GM12878 (cell line): ENCODE results near the gene CCDC85B. TPM values are rescaled to one million over a fixed set of nuclear protein-coding genes. Genes with fewer than 3 reads are reported as not detected.

Experiments used
- ATAC-seq: fragments of 200-7000 bp; cut with Tn5 transposase; 3 replicates; pipeline ENCODE4 v1.9.1; 2020; ENCODE audit warnings: mild to moderate bottlenecking, moderate library complexity
- BruUV-seq: library from RNA; stranded (reverse); fragments of 400-500 nt; replicated peaks from 2 replicates; lab custom pipeline; 2021; lab: Mats Ljungman, UMichigan
- CTCF ChIA-PET: fragments of 300-600 bp; sonication (Branson Sonifier 250); formaldehyde crosslinking; extraction: SDS; loops from one replicate; lab custom pipeline; 2021; ENCODE audit warnings: inconsistent platforms; lab: Yijun Ruan, JAX
- POLR2A ChIA-PET: fragments of 350-600 bp; formaldehyde crosslinking; extraction: SDS; loops from one replicate; lab custom pipeline; 2021; ENCODE audit warnings: inconsistent platforms; lab: Charles Lee
- RAD21 ChIA-PET: fragments of 300-600 bp; sonication (Branson Sonifier 250); formaldehyde crosslinking; loops from one replicate; lab custom pipeline; 2023; ENCODE audit warnings: antibody characterized with exemption; ENCODE audit not compliant: unreplicated experiment; lab: Charles Lee
- SMC1A ChIA-PET: fragments of 300-600 bp; sonication (Branson Sonifier 250); formaldehyde crosslinking; loops from one replicate; lab custom pipeline; 2023; ENCODE audit not compliant: unreplicated experiment, uncharacterized antibody; lab: Charles Lee
- DNase-seq: peaks from one replicate; pipeline ENCODE4 v3.0.0-alpha.2; 2011; ENCODE audit warnings: low read depth, low spot score
- FAIRE-seq: peaks from 3 replicates; lab custom pipeline; 2011; peaks lifted over from hg19 to GRCh38; lab: Jason Lieb, UNC
- H2AFZ ChIP-seq: 2 replicates; pipeline ENCODE4 v1.6.0; 2011; ENCODE audit warnings: low read depth, low read length, control low read depth; ENCODE audit not compliant: control insufficient read depth
- H3K27ac ChIP-seq: 2 replicates; pipeline ENCODE4 v1.5.1; 2011; ENCODE audit warnings: control low read depth; ENCODE audit not compliant: control insufficient read depth, insufficient read depth
- H3K27me3 ChIP-seq, 2 experiments: replicated peaks in 1 of 2; 2 replicates each; pipeline versions ENCODE4 v1.6.0 to v1.6.1; 2011; ENCODE audit warnings: low read length in 1 of 2; ENCODE audit not compliant: control insufficient read depth in 2 of 2, insufficient read depth in 2 of 2
- H3K36me3 ChIP-seq, 2 experiments: 2 replicates each; pipeline ENCODE4 v1.5.1; 2011; ENCODE audit warnings: low read length in 1 of 2; ENCODE audit not compliant: control insufficient read depth in 2 of 2, insufficient read depth in 2 of 2
- H3K4me1 ChIP-seq: 2 replicates; pipeline ENCODE4 v1.6.1; 2011; ENCODE audit warnings: mild to moderate bottlenecking, low read length, moderate library complexity, mixed read lengths; ENCODE audit not compliant: control insufficient read depth, insufficient read depth
- H3K4me2 ChIP-seq: 2 replicates; pipeline ENCODE4 v1.6.0; 2011; ENCODE audit warnings: control low read depth; ENCODE audit not compliant: control insufficient read depth, insufficient read depth
- H3K4me3 ChIP-seq: fragments of 200-600 bp; sonication (generic); 2 replicates; pipeline ENCODE4 v1.5.1; 2016
- H3K79me2 ChIP-seq: 2 replicates; pipeline ENCODE4 v1.6.0; 2011; ENCODE audit warnings: low read length; ENCODE audit not compliant: control insufficient read depth, insufficient read depth
- H3K9ac ChIP-seq: 2 replicates; pipeline ENCODE4 v1.8.0; 2011; ENCODE audit warnings: low read length, control low read depth, mixed read lengths; ENCODE audit not compliant: control insufficient read depth, insufficient read depth
- H3K9me3 ChIP-seq: replicated peaks from 3 replicates; pipeline ENCODE4 v1.5.1; 2011; ENCODE audit warnings: mild to moderate bottlenecking, low read length; ENCODE audit not compliant: control insufficient read depth, insufficient read depth
- H4K20me1 ChIP-seq: 2 replicates; pipeline ENCODE4 v1.6.0; 2011; ENCODE audit not compliant: control insufficient read depth, insufficient read depth
- BRCA1 ChIP-seq: IDR thresholded peaks from 2 replicates; pipeline ENCODE4 v1.6.1; 2011; ENCODE audit warnings: low read depth, low read length, improper control_type of control experiment
- CBFB ChIP-seq: IDR thresholded peaks from 2 replicates; pipeline ENCODE4 v1.6.1; 2016; ENCODE audit warnings: antibody characterized with exemption, low read depth
- CHD2 ChIP-seq: IDR thresholded peaks from 2 replicates; pipeline ENCODE4 v1.6.1; 2011; ENCODE audit warnings: low read depth, low read length, improper control_type of control experiment, borderline replicate concordance
- HSF1 ChIP-seq: fragments of 150-350 bp; IDR thresholded peaks from 2 replicates; pipeline ENCODE4 v1.6.1; 2014; ENCODE audit warnings: mild to moderate bottlenecking, low read depth, low read length
- MYC ChIP-seq: IDR thresholded peaks from 2 replicates; pipeline ENCODE4 v1.6.1; 2011; ENCODE audit warnings: mild to moderate bottlenecking, low read length, moderate library complexity, inconsistent platforms; ENCODE audit not compliant: insufficient read depth, insufficient replicate concordance, insufficient read length, severe bottlenecking
- NFYA ChIP-seq: IDR thresholded peaks from 2 replicates; pipeline ENCODE4 v1.6.1; 2011; ENCODE audit warnings: low read depth, mild to moderate bottlenecking, low read length, improper control_type of control experiment, borderline replicate concordance
- PAX5 ChIP-seq: IDR thresholded peaks from 2 replicates; pipeline ENCODE4 v1.6.1; 2011; ENCODE audit warnings: low read depth, low read length, borderline replicate concordance
- POLR2AphosphoS2 ChIP-seq: IDR thresholded peaks from 2 replicates; pipeline ENCODE4 v1.6.1; 2011; ENCODE audit warnings: low read depth, mild to moderate bottlenecking, low read length, improper control_type of control experiment, moderate library complexity
- POU2F2 ChIP-seq: IDR thresholded peaks from 3 replicates; pipeline ENCODE4 v1.6.1; 2011; ENCODE audit warnings: low read depth, mild to moderate bottlenecking, low read length, borderline replicate concordance
- PRDM15 ChIP-seq: fragments of 450-650 bp; formaldehyde crosslinking; IDR thresholded peaks from 2 replicates; pipeline ENCODE4 v1.4.0; 2020; ENCODE audit warnings: mild to moderate bottlenecking, moderate library complexity
- TBL1XR1 ChIP-seq: IDR thresholded peaks from 2 replicates; pipeline ENCODE4 v1.6.1; 2012; ENCODE audit warnings: low read depth, low read length, improper control_type of control experiment
- USF2 ChIP-seq: IDR thresholded peaks from 2 replicates; pipeline ENCODE4 v1.6.1; 2011; ENCODE audit warnings: low read depth, low read length, improper control_type of control experiment, borderline replicate concordance
- ZNF622 ChIP-seq: fragments of 450-650 bp; IDR thresholded peaks from 2 replicates; pipeline ENCODE4 v1.6.1; 2017; ENCODE audit warnings: mild to moderate bottlenecking, inconsistent platforms
- WGBS: methylation state at CpG from one replicate; pipeline ENCODE4 v1.1.6; 2016; ENCODE audit warnings: low lambda C conversion rate; ENCODE audit not compliant: insufficient replicate concordance, insufficient coverage; ENCODE audit errors: missing lambda C conversion rate; 5-methylcytosine and 5-hydroxymethylcytosine counted together
- in situ Hi-C: fragments of 300-500 bp; cut with MboI; formaldehyde crosslinking; loops from 9 replicates; pipeline ENCODE4 v1.14.3; 2018; ENCODE audit warnings: mixed read lengths
- intact Hi-C: fragments of 100-400 bp; cut with micrococcal nuclease; formaldehyde crosslinking; loops from one replicate; pipeline ENCODE4 v1.14.2; 2022; ENCODE audit not compliant: unreplicated experiment
- polyA plus RNA-seq, 11 experiments: library from polyadenylated mRNA; depleted of rRNA in 4 of 11; unstranded in 6 of 11; stranded (reverse) in 5 of 11; fragments of >200 nt; fragmentation: Nextera tagmentation in 4 of 11; fragmentation: Illumina TruSeq in 1 of 11; extraction: Ambion mirVana in 4 of 11; extraction: Trizol in 1 of 11; gene quantifications; 1 replicate in 1 of 11; 2 replicates in 10 of 11; pipeline versions ENCODE4 v1.2.1 to v1.2.3, GENCODE V29; 2011 to 2016; ENCODE audit warnings: inconsistent platforms in 2 of 11, missing spikeins in 2 of 11, low read depth in 1 of 11
- total RNA-seq, 4 experiments: library from RNA; depleted of rRNA in 3 of 4; stranded (reverse); fragments of >200 nt in 3 of 4; fragmentation: Illumina TruSeq in 1 of 4; extraction: Trizol in 1 of 4; gene quantifications; 2 replicates each; pipeline versions ENCODE4 v1.2.1 to v1.2.3, GENCODE V29; 2013 to 2021

CCDC85B gene
- total and polyA plus RNA-seq, 10 of the 15 experiments (the other 5 are each of a cell fraction or from before 2014, with no cell fraction given): 0.32 to 114 (median 49.5) TPM

GRCh38 chr11:65863889-65864705 lies 26.4 kb upstream of the CCDC85B start:
- 82% methylated on average over 12 of the region's 12 CpGs for WGBS
- H3K36me3 ChIP-seq: peaks cover 23 to 38% of the 10 kb centered on the region in 2 experiments
- intact Hi-C loops (no loop called here), in situ Hi-C loops (loop anchor here (25.0 kb wide), 1 partner anchor 1627 kb away; the partner anchor contains the start of genes DNAJC4, FKBP2, NUDT22 and PPP1R14B)
- peaks cover 15% of the 10 kb centered on the region for H3K4me1 ChIP-seq
- DNase-seq: no peak
- ChIA-PET CTCF (interaction anchor here (1.4 kb wide), 1 partner anchor 23 kb away, joined by 3 read pairs; no protein-coding TSS in a partner anchor), POLR2A (no interaction called here), RAD21 (no interaction called here), SMC1A (no interaction called here)
- H3K79me2 ChIP-seq: peaks cover 21% of the 10 kb centered on the region
- no peaks in the 10 kb centered on the region for H3K9me3 ChIP-seq
- H3K27me3 ChIP-seq: no peaks in the 10 kb centered on the region
- no peak for ATAC-seq
- no peaks in the 10 kb centered on the region; the same call in 1 of the 2 replicates for H4K20me1 ChIP-seq
- no TSS peak for BruUV-seq
- no peak overlapping the region for H2AFZ ChIP-seq
- H3K4me3 ChIP-seq: no peak overlapping the region
- FAIRE-seq: no peak
- no peak overlapping the region for H3K4me2 ChIP-seq
- no peak overlapping the region for H3K9ac ChIP-seq
- no peak overlapping the region for H3K27ac ChIP-seq
- TF ChIP-seq HSF1 (no peak), CHD2 (no peak), POLR2AphosphoS2 (no peak), NFYA (no peak), PRDM15 (CRISPR knock-in tag) (no peak), MYC (no peak), ZNF622 (no peak), BRCA1 (no peak), TBL1XR1 (no peak), PAX5 (no peak), POU2F2 (no peak), CBFB (no peak), USF2 (no peak)
